Nasal cavity respiratory epithelium epithelial cell of viscerocranial mucosa (primary cell): ENCODE measurements around the gene AFF4. TPM values are rescaled to one million over a fixed set of nuclear protein-coding genes. Genes with fewer than 3 reads are reported as not detected.

ENCODE experiments used
- total RNA-seq: library from RNA; depleted of rRNA; stranded (reverse); fragments of >200 nt; gene quantifications from 2 replicates; pipeline ENCODE4 v1.2.3, GENCODE V29; 2014

AFF4 gene
- total RNA-seq = 49.6 and 94.7 TPM in 2 replicates

GRCh38 chr5:132963171-132964104, at the start of gene AFF4:
TSS of gene AFF4 (minus strand) at chr5:132963634. CDS start at chr5:132937189, 26,445 bp downstream.

GRCh38 chr5:132873119-132873929, 90.1 kb downstream of the AFF4 start, which contains the start of gene LEAP2:
TSS of gene LEAP2 (plus strand) at chr5:132873668. CDS start at chr5:132873695, 27 bp downstream.

GRCh38 chr5:132866342-132867045, 96.9 kb downstream of the AFF4 start, which contains the start of the genes GDF9 and UQCRQ:
TSS of gene GDF9 (minus strand) at chr5:132866469. CDS start at chr5:132864533, 1,936 bp downstream.
TSS of gene UQCRQ (plus strand) at chr5:132866642. CDS start at chr5:132866882, 240 bp downstream.

GRCh38 chr5:132830436-132831094, 132.9 kb downstream of the AFF4 start, which contains the start of gene SHROOM1:
TSS of gene SHROOM1 (minus strand) at chr5:132830647. CDS start at chr5:132826140, 4,507 bp downstream.

Other genes with a start within 250 kb of the AFF4 start
- 10.6 and 14.4 TPM in 2 replicates for gene KIF3A, start 226.1 kb downstream of the AFF4 start, total RNA-seq
- 0.28 TPM in 1 of 2 replicates, not detected in the other for gene CCNI2, start 216.2 kb downstream of the AFF4 start, total RNA-seq
- 20.5 and 43.4 TPM in 2 replicates for gene SEPTIN8, start 186.4 kb downstream of the AFF4 start, total RNA-seq
- not detected in 2 replicates for gene SOWAHA, start 150.3 kb downstream of the AFF4 start, total RNA-seq
- 0.68 and 3.1 TPM in 2 replicates for gene SHROOM1, start 133.0 kb downstream of the AFF4 start, total RNA-seq
- gene GDF9, start 97.2 kb downstream of the AFF4 start, total RNA-seq = 0.34 and 0.57 TPM in 2 replicates
- gene UQCRQ, start 97.0 kb downstream of the AFF4 start, total RNA-seq = 67.3 and 107 TPM in 2 replicates
- gene LEAP2, start 90.0 kb downstream of the AFF4 start, total RNA-seq = under 0.01 and 0.28 TPM in 2 replicates
- 14.4 and 15.4 TPM in 2 replicates for gene ZCCHC10, start 62.9 kb upstream of the AFF4 start, total RNA-seq
- gene HSPA4, start 88.4 kb upstream of the AFF4 start, total RNA-seq = 178 and 215 TPM in 2 replicates